ENCODE measurements around the gene PMEPA1.

Gene PMEPA1

DNA sequence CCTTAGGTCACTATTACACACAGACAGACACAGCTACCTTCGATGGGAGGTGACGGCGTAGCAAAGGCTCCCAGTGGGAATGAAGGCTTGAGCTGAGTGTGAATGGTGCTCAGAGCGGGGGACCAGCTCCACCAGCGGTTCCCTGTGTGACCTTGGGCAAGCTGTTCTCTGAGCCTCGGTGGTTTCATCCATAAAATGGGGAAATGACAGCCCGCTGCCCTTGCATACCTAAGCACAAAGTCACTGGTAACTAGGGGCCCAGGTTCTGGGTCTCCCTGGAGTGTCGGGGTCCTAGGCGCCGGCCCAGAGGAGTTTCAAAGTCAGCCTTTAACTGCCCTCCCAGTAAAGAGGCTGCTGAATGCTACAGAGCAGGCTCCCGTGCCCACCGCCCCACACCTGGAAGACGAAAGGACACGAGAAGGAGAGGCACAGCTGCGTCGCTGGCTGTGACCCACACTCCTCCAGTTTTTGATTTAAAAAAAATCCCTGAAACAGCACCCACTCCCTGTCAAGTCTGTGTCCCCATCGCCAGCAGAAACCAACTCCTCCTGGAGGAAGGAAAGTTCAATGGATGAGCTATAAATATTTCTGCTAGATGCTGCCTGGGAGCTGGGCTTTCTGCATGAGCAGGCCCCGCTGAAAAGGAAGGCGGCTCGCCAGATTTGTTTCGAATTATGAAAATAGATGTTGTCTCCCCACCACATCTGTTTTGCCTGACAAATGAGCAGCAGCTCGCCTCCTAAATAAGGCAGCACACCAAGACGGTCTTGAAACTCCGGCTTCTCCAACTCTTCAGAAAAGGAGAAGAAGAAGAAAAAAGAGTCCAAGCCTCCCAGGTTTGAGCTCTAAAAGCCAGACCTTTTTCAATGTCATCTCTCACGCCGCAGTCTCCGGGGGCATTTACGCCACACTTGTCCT lies 27.4 kb downstream of the PMEPA1 start:
- no peak overlapping the region for H3K27ac ChIP-seq

DNA sequence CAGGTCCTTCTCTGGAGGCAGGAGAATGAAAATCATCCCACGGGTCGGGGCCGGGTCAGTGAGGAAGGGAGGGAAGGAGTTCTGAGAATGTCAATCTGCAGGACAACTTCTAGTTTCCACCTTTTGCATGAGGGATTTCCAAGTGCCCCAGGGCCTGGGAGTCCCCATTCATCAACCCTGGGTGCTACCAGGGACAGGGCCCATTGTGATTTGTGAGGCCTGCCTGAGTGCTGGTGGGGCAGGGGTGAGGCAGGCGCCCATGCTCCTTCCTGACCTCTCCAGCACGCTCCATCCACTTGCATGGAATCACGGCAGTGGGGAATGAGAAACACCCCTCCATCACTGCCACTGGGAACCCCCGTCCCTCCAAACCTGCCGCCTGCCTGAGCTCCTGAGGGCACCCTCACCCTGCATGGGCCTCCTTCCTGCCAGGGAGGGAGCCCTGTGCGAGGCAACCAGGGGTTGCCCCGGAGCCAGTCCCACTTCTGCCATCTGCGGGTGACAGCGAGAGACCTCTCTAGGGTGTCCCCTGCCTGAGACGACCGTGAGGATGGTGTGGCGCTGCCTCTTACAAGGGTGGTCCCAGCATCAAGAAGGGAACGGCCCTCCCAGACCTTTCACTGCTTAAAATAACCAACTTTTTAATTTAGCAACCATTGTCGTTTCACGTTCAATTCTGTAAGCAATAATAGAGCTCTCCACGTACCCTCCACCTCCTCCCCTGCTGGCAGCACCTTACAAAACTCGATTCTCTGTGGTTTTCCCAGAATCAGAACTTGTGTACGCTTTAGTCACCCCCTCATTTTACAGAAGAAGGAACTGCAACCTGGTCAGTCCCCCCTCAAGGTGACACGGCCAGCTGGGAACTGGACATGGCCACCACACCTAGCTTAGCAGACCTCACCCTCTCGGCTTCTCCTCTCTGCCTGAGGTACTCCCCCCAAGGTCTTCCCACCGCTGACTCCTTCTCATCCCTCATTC lies 28.6 kb downstream of the PMEPA1 start:
- H3K27ac ChIP-seq = no peak overlapping the region
- TF ChIP-seq, protein P1, sequence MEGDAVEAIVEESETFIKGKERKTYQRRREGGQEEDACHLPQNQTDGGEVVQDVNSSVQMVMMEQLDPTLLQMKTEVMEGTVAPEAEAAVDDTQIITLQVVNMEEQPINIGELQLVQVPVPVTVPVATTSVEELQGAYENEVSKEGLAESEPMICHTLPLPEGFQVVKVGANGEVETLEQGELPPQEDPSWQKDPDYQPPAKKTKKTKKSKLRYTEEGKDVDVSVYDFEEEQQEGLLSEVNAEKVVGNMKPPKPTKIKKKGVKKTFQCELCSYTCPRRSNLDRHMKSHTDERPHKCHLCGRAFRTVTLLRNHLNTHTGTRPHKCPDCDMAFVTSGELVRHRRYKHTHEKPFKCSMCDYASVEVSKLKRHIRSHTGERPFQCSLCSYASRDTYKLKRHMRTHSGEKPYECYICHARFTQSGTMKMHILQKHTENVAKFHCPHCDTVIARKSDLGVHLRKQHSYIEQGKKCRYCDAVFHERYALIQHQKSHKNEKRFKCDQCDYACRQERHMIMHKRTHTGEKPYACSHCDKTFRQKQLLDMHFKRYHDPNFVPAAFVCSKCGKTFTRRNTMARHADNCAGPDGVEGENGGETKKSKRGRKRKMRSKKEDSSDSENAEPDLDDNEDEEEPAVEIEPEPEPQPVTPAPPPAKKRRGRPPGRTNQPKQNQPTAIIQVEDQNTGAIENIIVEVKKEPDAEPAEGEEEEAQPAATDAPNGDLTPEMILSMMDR (conservative IDR thresholded peaks at IDR 0.05) = no peak
- TF ChIP-seq ZFX (IDR thresholded peaks at IDR 0.05) = no peak

More for the DNA sequence above, 27.4 kb downstream of the PMEPA1 start:
- TF ChIP-seq, protein P1 (conservative IDR thresholded peaks at IDR 0.05) = no peak
- TF ChIP-seq ZFX (IDR thresholded peaks at IDR 0.05) = no peak

DNA sequence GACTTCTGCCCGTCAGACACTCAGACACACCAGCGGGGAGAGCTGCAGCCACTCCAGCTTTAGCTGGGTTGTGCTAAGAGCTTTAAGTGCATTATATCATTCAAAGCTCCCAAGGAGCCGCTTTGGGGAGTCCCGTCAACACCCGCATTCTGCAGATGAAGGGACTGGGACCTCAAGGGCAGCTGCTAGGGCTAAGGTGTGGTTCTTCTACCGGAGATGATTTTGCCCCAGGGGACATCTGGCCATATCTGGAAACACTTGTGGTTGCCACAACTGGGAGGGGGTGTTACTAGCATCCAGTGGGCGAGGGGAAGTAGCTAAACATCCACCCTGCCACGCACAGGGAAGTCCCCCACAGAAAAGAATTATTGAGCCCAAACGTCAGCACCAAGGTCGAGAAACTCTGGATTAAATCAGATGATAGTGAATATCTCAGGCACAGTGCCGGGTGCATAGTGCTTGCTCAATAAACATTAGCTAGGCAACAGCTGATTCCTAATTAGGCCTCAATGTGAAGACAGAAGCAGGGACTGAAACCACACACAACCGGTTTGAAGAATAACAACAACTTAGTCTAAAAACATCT lies 29.6 kb downstream of the PMEPA1 start:
- TF ChIP-seq, protein P1 (conservative IDR thresholded peaks at IDR 0.05) = no peak
- no peak for TF ChIP-seq ZFX (IDR thresholded peaks at IDR 0.05)
- H3K27ac ChIP-seq = no peak overlapping the region

DNA sequence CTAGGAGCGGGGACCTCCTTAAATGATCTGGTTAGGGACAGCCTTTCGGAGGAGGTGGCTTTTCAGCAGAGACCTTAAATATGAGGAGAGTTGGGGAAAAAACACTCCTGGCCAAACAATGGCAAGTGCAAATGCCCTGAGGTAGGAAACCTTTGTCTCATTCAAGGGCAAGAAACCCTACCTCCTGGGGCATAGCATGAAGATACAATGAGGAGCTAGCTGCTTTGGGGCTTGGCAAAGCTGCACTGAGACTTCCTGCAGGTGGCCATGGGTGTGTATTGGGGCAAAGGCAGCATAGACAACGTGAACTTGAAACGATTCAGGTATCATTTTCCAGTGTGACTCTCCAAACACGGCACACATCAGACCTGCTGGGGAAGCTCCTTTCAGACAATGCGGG lies 30.7 kb downstream of the PMEPA1 start:
- no peak overlapping the region for H3K27ac ChIP-seq
- TF ChIP-seq, protein P1 (conservative IDR thresholded peaks at IDR 0.05) = no peak
- no peak for TF ChIP-seq ZFX (IDR thresholded peaks at IDR 0.05)

DNA sequence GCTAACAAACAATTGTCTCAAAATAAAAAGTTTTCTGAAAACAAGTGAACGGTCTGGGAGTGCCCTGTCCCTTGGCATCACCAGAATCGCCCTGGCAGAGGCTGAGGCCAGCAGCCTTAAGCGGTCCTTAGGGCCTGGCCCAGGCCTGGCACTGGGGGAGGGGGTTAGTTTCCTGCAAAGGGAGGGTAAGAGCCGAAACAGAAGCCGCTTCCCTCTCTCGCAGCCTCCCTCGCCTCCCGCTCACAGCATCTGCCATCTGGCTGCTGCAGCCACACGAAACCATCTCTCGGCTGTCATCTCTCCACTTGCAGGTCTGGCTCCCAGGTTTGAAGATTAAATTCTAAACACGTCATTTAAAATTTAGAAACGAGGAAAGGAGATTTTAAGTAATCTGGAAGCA lies 31.5 kb downstream of the PMEPA1 start:
- H3K27ac ChIP-seq = no peak overlapping the region
- no peak for TF ChIP-seq ZFX (IDR thresholded peaks at IDR 0.05)
- TF ChIP-seq, protein P1 (conservative IDR thresholded peaks at IDR 0.05) = no peak

DNA sequence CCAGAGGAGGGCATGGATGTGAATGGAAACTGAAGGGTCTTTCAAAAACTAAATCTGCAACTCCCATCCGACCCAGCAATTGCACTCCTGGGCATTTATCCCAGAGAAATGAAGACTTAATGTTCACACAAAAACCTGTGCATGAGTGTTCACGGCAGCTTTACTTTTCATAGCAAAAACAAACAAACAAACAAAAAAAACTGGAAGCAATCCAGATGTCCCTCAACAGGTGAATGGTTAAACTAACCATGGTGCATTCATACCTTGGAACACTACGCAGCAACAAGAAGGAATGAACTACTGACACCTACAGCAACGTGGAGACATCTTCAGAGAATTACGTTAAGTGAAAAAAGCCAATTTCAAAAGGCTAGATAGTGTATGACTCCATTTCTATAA lies 32.2 kb downstream of the PMEPA1 start:
- TF ChIP-seq ZFX (IDR thresholded peaks at IDR 0.05) = no peak
- TF ChIP-seq, protein P1 (conservative IDR thresholded peaks at IDR 0.05) = no peak
- peak overlapping the region; percentile 4; the same call in 1 of the 2 replicates for H3K27ac ChIP-seq
